DOHH2 (cell line): Measurements from ENCODE around the gene PACRG.

ENCODE experiments used
- H3F3A ChIP-seq: fragments of 200-600 bp; sonication (generic), shearing (Covaris generic); 2 replicates; pipeline ENCODE4 v1.6.0; 2016; ENCODE audit warnings: antibody characterized with exemption, mild to moderate bottlenecking; ENCODE audit not compliant: control insufficient read depth, insufficient read depth
- H3K27ac ChIP-seq: fragments of 200-600 bp; sonication (generic); 2 replicates; pipeline ENCODE4 v1.5.1; 2014; ENCODE audit warnings: low read depth, mild to moderate bottlenecking, low read length, moderate library complexity
- H3K27me3 ChIP-seq: fragments of 200-600 bp; sonication (generic); 2 replicates; pipeline ENCODE4 v1.6.1; 2014; ENCODE audit warnings: mild to moderate bottlenecking, low read length, mixed read lengths; ENCODE audit not compliant: control insufficient read depth
- H3K36me3 ChIP-seq: fragments of 200-600 bp; sonication (generic); 2 replicates; pipeline ENCODE4 v1.6.1; 2014; ENCODE audit warnings: mild to moderate bottlenecking, low read length, moderate library complexity, mixed read lengths; ENCODE audit not compliant: control insufficient read depth
- H3K4me1 ChIP-seq: fragments of 200-600 bp; sonication (generic); 2 replicates; pipeline ENCODE4 v1.6.1; 2014; ENCODE audit warnings: mild to moderate bottlenecking, low read length, mixed read lengths; ENCODE audit not compliant: control insufficient read depth
- H3K4me2 ChIP-seq: fragments of 200-600 bp; sonication (generic); 2 replicates; pipeline ENCODE4 v1.6.0; 2014; ENCODE audit warnings: mild to moderate bottlenecking, low read length, moderate library complexity
- H3K4me3 ChIP-seq: fragments of 200-600 bp; sonication (generic); 2 replicates; pipeline ENCODE4 v1.5.1; 2014; ENCODE audit warnings: mild to moderate bottlenecking, low read length, mixed read lengths
- H3K79me2 ChIP-seq: fragments of 200-600 bp; sonication (generic); 2 replicates; pipeline ENCODE4 v1.6.1; 2014; ENCODE audit warnings: mild to moderate bottlenecking, low read length, mixed read lengths; ENCODE audit not compliant: control insufficient read depth
- H3K9me2 ChIP-seq: fragments of 200-600 bp; sonication (generic); replicated peaks from 2 replicates; pipeline ENCODE4 v1.6.1; 2014; ENCODE audit warnings: mild to moderate bottlenecking, low read length, mixed read lengths; ENCODE audit not compliant: control insufficient read depth
- H3K9me3 ChIP-seq: fragments of 200-600 bp; sonication (generic); 2 replicates; pipeline ENCODE4 v1.6.1; 2014; ENCODE audit warnings: antibody characterized with exemption, low read length, mixed read lengths; ENCODE audit not compliant: control insufficient read depth, insufficient read depth
- H4K20me1 ChIP-seq: fragments of 200-600 bp; sonication (generic); 2 replicates; pipeline ENCODE4 v1.6.0; 2014; ENCODE audit warnings: low read depth, mild to moderate bottlenecking, antibody characterized with exemption, low read length, moderate library complexity; ENCODE audit not compliant: control insufficient read depth, insufficient read depth
- EZH2phosphoT487 ChIP-seq: fragments of 200-600 bp; sonication (generic); IDR thresholded peaks from 2 replicates; pipeline ENCODE4 v1.6.1; 2017; ENCODE audit warnings: borderline replicate concordance, mild to moderate bottlenecking, antibody characterized with exemption, low read length, moderate library complexity, mixed read lengths
- TF ChIP-seq, protein P1 (sequence below): fragments of 200-600 bp; sonication (generic); IDR thresholded peaks from one replicate; pipeline ENCODE4 v1.5.1; 2014; ENCODE audit warnings: antibody characterized with exemption, mild to moderate bottlenecking, low read depth, low read length; ENCODE audit not compliant: poor library complexity, severe bottlenecking

PACRG gene

GRCh38 chr6:163177892-163178420 is 450.2 kb downstream of the PACRG start:
- Histone ChIP-seq H3K4me1 (no peaks in the 10 kb centered on the region), H3K4me3 (no peak overlapping the region), H3K36me3 (no peaks in the 10 kb centered on the region), H3K9me3 (no peaks in the 10 kb centered on the region), H3K27ac (no peak overlapping the region), H3K4me2 (no peak overlapping the region), H4K20me1 (no peaks in the 10 kb centered on the region), H3K79me2 (no peaks in the 10 kb centered on the region), H3F3A (no peaks in the 10 kb centered on the region), H3K9me2 (no peaks in the 10 kb centered on the region), H3K27me3 (no peaks in the 10 kb centered on the region)
- no peak for TF ChIP-seq EZH2phosphoT487
- TF ChIP-seq, protein P1, sequence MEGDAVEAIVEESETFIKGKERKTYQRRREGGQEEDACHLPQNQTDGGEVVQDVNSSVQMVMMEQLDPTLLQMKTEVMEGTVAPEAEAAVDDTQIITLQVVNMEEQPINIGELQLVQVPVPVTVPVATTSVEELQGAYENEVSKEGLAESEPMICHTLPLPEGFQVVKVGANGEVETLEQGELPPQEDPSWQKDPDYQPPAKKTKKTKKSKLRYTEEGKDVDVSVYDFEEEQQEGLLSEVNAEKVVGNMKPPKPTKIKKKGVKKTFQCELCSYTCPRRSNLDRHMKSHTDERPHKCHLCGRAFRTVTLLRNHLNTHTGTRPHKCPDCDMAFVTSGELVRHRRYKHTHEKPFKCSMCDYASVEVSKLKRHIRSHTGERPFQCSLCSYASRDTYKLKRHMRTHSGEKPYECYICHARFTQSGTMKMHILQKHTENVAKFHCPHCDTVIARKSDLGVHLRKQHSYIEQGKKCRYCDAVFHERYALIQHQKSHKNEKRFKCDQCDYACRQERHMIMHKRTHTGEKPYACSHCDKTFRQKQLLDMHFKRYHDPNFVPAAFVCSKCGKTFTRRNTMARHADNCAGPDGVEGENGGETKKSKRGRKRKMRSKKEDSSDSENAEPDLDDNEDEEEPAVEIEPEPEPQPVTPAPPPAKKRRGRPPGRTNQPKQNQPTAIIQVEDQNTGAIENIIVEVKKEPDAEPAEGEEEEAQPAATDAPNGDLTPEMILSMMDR, result no peak

DNA sequence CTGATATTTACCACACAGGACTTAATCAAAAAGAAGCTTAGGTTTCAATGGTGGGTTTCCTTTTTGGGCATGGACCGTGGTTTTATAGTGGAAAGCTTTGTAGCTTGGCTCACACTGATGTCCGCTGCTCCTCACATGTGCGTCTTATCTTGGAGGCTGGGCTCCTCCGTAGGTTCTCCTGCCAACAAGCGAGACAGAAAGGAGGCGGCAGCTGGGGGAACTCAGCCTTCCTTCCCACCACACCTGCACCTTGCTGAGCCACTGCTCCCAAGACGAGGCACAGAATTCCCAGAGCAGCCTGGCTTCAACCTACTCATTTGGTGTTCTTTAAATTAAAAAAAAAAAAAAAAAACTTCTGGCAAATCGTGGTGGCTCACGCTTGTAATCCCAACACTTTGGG is 451.3 kb downstream of the PACRG start:
- Histone ChIP-seq H4K20me1 (no peaks in the 10 kb centered on the region), H3K27ac (no peak overlapping the region), H3K79me2 (no peaks in the 10 kb centered on the region), H3K4me2 (no peak overlapping the region), H3K9me3 (no peaks in the 10 kb centered on the region), H3K4me3 (no peak overlapping the region), H3K36me3 (no peaks in the 10 kb centered on the region), H3F3A (no peaks in the 10 kb centered on the region), H3K4me1 (no peaks in the 10 kb centered on the region), H3K9me2 (no peaks in the 10 kb centered on the region), H3K27me3 (no peaks in the 10 kb centered on the region)
- TF ChIP-seq, protein P1, result no peak
- TF ChIP-seq EZH2phosphoT487, result no peak

DNA sequence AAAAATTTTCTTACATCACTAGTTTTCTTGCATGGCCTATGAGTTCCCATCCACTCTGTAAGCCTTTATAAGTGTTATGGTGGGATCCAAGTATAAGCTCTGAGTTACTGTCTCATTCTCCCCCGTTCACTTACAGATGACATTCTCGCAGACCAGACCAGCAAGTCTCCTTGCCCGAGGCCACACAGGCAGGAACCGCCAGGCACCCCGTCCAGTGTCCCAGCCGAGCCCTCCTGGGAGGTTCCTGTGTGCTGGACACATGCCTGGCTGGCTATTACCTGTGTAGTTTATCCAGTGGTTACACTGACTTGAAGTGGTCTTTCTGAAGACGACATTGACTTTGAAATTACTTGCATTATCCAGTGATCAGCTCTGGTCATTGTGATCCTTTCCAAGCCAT is 451.9 kb downstream of the PACRG start:
- Histone ChIP-seq H3K9me3 (no peaks in the 10 kb centered on the region), H3K4me2 (no peak overlapping the region), H3K27ac (no peak overlapping the region), H3K9me2 (no peaks in the 10 kb centered on the region), H3K79me2 (no peaks in the 10 kb centered on the region), H3K4me1 (no peaks in the 10 kb centered on the region), H4K20me1 (no peaks in the 10 kb centered on the region), H3K36me3 (no peaks in the 10 kb centered on the region), H3K27me3 (no peaks in the 10 kb centered on the region), H3F3A (no peaks in the 10 kb centered on the region), H3K4me3 (no peak overlapping the region)
- TF ChIP-seq EZH2phosphoT487, result no peak
- TF ChIP-seq, protein P1, result no peak
